Neural crest cell (in vitro differentiated cells): ENCODE data around the gene ARID5B. TPM values are rescaled to one million over a fixed set of nuclear protein-coding genes. Genes with fewer than 3 reads are reported as not detected.

Source experiments
- DNase-seq: peaks from one replicate; pipeline ENCODE4 v3.0.0; 2021; ENCODE audit warnings: low read depth, mixed read lengths, low spot score
- H3K27ac Mint-ChIP-seq: one replicate; pipeline ENCODE4 v1.8.0; 2021; ENCODE audit warnings: mild to moderate bottlenecking, mixed read lengths; ENCODE audit not compliant: unreplicated experiment
- H3K27me3 Mint-ChIP-seq: 2 replicates; pipeline ENCODE4 v1.8.0; 2021; ENCODE audit warnings: low read depth, mild to moderate bottlenecking, mixed read lengths
- H3K36me3 Mint-ChIP-seq: 2 replicates; pipeline ENCODE4 v1.8.0; 2021; ENCODE audit warnings: low read depth, mild to moderate bottlenecking, mixed read lengths
- H3K4me1 Mint-ChIP-seq: 2 replicates; pipeline ENCODE4 v1.8.0; 2021; ENCODE audit warnings: mixed read lengths
- H3K4me3 Mint-ChIP-seq: one replicate; pipeline ENCODE4 v1.8.0; 2021; ENCODE audit warnings: mild to moderate bottlenecking, mixed read lengths
- H3K9me3 Mint-ChIP-seq: 2 replicates; pipeline ENCODE4 v1.8.0; 2021; ENCODE audit warnings: mixed read lengths
- CTCF ChIP-seq: fragments of 200-600 bp; sonication (generic); conservative IDR thresholded peaks from 2 replicates; pipeline ENCODE4 v1.5.0; 2021; ENCODE audit warnings: antibody characterized with exemption, mild to moderate bottlenecking
- total RNA-seq: library from RNA; stranded (reverse); gene quantifications from 2 replicates; pipeline ENCODE4 v1.2.1, GENCODE V29; 2021

ARID5B gene
- total RNA-seq, 1 donor from 2014 or later: 10.4 TPM

GRCh38 chr10:61952028-61952674, 50.7 kb downstream of the ARID5B start:
- peaks cover 2% of the 10 kb centered on the region for H3K36me3 Mint-ChIP-seq
- H3K9me3 Mint-ChIP-seq: no peaks in the 10 kb centered on the region
- H3K27me3 Mint-ChIP-seq: no peaks in the 10 kb centered on the region
- no peak for TF ChIP-seq CTCF
- H3K27ac Mint-ChIP-seq: no peak overlapping the region
- no peak for DNase-seq
- H3K4me3 Mint-ChIP-seq: no peak overlapping the region
- no peaks in the 10 kb centered on the region for H3K4me1 Mint-ChIP-seq

- Mint-ChIP-seq H3K4me3 (no peak overlapping the region), H3K27me3 (no peaks in the 10 kb centered on the region), H3K4me1 (no peaks in the 10 kb centered on the region), H3K27ac (no peak overlapping the region), H3K36me3 (peaks cover 2% of the 10 kb centered on the region), H3K9me3 (no peaks in the 10 kb centered on the region)
- DNase-seq: no peak
- no peak for TF ChIP-seq CTCF
Observed at GRCh38 chr10:61953183-61953582, 51.7 kb downstream of the ARID5B start.

GRCh38 chr10:61957806-61958205, 56.3 kb downstream of the ARID5B start:
- no peaks in the 10 kb centered on the region for H3K9me3 Mint-ChIP-seq
- H3K4me3 Mint-ChIP-seq: no peak overlapping the region
- no peak for DNase-seq
- H3K4me1 Mint-ChIP-seq: peaks cover 5% of the 10 kb centered on the region
- no peaks in the 10 kb centered on the region for H3K36me3 Mint-ChIP-seq
- H3K27me3 Mint-ChIP-seq: no peaks in the 10 kb centered on the region
- no peak for TF ChIP-seq CTCF
- H3K27ac Mint-ChIP-seq: no peak overlapping the region

- H3K27me3 Mint-ChIP-seq: no peaks in the 10 kb centered on the region
- no peaks in the 10 kb centered on the region for H3K36me3 Mint-ChIP-seq
- TF ChIP-seq CTCF: no peak
- H3K4me1 Mint-ChIP-seq: peaks cover 5% of the 10 kb centered on the region
- no peak for DNase-seq
- no peak overlapping the region for H3K27ac Mint-ChIP-seq
- H3K9me3 Mint-ChIP-seq: no peaks in the 10 kb centered on the region
- H3K4me3 Mint-ChIP-seq: no peak overlapping the region
Observed at GRCh38 chr10:61958311-61958710, 56.8 kb downstream of the ARID5B start.

- no peak for DNase-seq
- no peak overlapping the region for H3K27ac Mint-ChIP-seq
- H3K4me1 Mint-ChIP-seq: peaks cover 7% of the 10 kb centered on the region
- H3K4me3 Mint-ChIP-seq: no peak overlapping the region
- no peaks in the 10 kb centered on the region for H3K9me3 Mint-ChIP-seq
- H3K36me3 Mint-ChIP-seq: no peaks in the 10 kb centered on the region
- no peaks in the 10 kb centered on the region for H3K27me3 Mint-ChIP-seq
- TF ChIP-seq CTCF: no peak
Observed at GRCh38 chr10:61958805-61959204, 57.3 kb downstream of the ARID5B start.
